Fibroblast of the conjunctiva (primary cell): ENCODE results near the gene ATXN1.
"Not testable (repeated sequence)": the region's sequence is repeated elsewhere in the genome, so short reads cannot be mapped to it uniquely, and the experiment has no call there.

Experiments
- DNase-seq: peaks from one replicate; pipeline ENCODE4 v3.0.0-alpha.2; 2010; ENCODE audit warnings: low read depth

Gene ATXN1

DNA sequence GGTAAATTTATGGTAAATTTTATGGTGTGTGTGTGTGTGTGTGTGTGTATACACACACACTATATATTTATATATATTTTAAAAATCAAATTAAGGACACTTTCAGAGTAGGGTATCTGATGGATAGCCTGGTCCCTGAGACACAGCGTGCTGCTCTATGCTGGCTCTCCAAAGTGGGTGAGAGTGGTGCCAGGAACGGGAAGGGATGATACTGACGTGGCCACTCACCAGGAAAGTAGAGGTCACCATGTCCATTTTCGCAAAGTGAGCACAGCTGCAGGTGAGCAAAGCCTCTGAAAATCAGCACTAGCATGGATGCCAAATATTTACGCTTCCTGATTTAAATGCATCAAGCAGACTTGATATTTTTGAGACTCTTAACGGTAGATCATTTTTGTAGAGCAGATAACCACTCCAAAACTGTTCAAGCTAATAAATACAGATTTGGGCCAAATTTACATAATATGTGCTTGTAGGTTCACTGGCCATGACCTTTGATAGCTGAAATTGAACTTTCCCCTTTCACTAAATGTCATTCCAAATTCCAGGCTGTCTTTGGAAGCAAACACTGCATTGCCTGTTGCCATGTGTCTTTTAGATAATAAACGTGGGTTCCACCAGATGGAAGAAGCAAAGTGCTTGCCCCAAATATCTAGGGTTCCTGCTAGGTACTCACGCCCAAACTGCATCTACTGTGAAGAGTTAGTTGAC is 116.6 kb downstream of the ATXN1 start:
- no peak for DNase-seq

DNA sequence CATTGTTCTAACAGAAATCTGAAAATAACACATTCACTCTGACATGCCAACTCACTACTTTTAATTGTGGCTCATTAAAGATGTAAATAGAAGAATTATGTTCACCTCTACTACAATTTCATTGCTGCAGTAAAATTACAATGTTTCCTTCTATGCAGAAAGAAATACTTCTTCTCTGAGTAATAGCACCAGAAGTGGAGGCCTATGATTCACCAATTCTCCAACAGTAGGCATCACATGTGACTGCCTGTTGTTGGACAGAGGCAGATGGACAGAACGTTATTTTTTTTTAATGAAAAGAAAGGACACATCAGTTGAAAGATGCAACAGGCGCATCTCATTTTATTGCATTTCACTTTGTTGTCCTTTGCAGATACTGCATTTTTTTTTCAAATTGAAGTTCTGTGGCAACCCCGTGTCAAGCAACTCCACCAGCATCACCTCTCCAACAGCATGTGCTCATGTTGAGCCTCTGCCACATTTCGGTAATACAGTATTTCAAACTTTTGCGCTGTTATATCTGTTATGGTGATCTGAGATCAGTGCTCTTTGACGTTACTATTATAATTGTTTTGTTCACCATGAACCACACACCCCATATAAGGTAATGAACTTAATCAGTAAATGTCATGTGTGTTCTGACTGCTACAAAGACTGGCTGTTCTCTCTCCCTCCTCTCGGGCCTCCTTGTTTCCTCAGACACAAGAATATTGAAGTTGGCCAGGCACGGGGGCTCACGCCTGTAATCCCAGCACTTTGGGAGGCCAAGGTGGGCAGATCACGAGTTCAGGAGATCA is 121.4 kb downstream of the ATXN1 start:
- peak; percentile 47 for DNase-seq

DNA sequence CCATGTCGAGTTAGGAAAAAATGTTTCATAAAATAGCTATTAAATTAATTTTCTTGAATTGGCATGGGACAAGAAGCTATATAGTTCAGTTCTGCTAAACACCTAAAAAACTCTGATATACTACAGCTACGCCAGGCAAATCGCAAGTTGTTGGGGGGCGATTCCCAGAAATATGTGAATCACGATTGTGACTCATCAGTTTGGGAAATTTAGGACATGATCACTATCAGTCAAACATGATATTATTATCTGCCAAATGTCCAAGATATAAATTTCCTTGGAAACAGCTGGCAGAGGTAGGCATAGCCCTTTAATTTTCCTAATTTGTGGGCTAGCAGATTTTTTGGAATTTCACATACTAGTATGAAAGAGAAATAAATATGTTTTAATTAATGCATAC is 123.6 kb downstream of the ATXN1 start:
- DNase-seq: no peak

DNA sequence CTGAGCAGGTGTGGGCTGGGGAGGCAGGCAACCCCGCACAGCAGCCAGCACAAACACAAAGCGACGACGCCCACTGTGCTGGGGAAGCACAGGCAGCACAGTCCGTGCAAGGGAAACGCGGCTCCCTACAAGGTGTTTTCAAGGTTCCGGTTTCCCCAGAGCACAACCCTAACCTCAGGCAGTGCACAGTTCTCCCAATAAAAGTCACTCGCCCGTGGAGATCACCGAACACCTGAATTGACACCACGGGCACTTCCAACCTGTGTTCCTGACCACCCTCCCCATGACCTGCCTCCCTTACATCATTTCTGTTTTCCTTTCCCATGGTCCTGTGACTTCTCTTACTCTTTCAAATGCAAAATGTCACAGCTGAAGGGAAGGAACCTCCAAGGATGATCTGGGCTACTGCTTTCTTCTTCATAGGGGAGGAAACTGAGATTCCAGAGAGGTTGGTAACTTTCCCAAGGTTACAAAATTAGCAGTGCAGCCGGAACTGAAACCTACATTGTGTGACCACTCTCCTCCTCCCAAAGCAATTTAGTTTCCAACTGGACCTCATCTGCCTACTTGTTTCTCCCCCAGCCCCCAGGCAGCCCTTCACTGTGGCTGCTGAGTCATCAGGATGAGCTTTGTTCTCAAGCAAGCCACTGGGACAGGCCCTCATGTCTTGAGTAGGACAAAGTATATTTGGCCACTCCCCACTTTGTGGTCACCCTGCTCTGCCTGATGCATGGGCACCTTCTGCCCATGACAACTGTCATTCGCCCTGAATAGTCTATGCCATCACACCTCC is 125.3 kb downstream of the ATXN1 start:
- DNase-seq: no peak

DNA sequence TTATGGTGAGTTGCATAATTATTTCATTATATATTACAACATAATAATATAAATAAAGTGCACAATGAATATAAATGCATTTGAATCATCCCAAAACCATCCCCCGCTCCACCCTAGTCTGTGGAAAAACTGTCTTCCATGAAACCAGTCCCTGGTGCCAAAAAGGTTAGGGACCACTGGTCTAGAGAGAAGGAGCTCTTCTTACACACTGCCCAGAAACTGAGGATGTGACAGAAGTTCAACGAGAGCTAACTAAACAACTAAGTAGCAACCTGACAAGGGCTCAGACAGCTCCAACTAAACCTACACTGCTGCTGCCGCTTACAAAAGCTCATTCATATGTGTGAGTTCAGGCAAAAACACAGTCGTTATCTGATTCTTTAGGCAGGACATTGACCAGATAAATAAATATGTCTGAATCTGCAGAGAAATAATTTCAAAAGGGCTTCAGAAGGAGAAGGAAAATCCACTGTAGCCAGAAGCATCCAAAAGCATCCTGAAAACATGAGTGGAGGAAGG is 125.9 kb downstream of the ATXN1 start:
- no peak for DNase-seq

DNA sequence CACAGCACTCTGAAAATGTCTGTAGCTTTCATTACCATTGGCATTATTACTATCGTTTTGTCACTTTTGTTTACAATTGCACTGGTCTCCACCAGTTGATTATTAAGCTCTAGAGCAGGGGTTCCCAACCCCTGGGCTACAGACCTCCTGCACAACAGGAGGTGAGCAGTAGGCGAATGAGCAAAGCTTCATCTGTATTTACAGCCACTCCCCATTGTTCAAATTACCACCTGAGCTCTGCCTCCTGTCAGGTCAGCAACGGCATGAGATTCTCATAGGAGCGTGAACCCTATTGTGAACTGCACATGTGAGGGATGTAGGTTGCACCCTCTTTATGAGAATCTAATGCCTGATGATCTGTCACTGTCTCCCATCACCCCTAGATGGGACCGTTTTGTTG is 126.4 kb downstream of the ATXN1 start:
- DNase-seq: no peak

DNA sequence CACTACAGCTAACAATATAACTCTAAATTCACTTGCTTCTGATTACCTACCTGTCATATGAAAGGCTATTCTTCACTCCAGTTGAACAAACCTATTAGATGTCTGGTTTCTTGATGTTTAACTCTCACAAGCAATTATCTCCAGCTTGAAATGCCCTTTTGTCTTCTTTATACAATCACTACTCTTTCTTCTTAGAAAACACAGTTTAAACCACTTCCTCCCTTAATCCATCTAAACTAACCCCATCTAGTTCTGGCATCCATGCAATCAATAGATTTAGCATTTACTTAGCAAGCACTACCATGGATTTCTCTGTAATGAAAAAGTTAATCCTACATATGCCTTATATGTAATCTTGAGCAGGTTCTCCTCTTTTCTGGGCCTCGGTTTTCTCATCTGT is 127.3 kb downstream of the ATXN1 start:
- DNase-seq: no peak

DNA sequence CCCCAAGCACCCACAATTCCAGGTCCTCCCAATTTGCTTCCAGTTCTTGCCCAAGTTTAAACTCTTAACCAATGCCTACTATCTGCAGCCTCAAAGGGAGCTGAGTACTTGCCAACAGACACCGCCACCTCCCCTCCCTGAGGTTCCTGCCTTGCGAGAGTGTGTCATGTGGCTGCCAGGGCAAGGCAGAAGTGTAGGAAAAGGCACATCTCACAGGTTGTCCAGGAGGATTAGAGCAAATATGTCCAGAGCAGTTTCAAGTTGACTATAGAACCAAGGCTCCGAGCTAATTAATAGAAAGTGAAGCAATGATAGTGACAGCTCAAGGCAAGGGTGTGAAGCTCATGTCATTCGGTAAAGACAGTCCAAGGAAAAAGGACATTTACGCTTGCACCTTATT is 127.8 kb downstream of the ATXN1 start:
- no peak for DNase-seq

DNA sequence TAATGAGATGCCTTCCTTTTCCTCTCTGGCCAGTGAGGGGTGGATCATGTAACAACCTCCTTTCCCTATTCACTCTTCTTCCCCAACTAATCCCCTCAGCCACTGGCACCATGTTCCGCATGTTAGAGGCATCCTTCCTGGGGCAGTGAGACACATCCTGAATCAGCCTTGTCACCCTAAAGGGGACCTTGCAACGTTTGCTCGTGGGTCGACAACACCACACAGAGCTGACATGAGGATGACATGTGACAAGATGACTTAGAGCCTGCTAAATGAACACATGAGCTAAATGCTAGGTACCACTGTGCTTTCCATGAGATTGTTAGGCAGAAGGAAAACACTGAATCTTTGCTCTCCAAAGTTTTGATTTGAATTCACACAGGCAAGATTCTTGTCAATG is 129.2 kb downstream of the ATXN1 start:
- no peak for DNase-seq

DNA sequence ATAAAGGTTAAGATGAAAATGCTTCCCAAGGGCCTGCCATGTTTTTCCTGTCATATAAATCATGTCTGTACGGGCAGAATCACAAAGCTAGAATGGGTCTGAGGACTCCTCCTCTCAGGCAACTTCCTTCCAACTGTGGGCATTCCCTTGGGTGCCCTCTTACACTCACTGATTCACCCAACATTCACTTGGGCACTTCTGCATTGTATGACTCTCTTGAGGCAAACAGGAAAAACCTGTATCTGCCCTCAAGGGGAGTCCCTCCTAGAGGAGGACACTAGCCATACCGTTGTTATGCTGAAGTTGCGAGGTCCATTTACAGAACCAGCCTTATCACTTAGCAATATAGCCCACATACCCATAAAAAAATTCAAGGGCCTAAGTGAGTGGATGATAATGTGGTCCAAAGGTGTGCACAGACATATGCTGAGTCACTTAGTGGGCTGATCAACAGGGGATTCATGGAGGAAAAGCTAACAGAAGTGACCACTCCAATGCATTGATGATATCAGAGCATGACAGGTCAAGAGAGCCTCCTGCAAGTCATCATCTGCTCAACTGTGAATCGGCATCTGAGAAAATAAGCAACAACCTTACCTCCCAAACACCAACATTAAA is 131.1 kb downstream of the ATXN1 start:
- no peak for DNase-seq

DNA sequence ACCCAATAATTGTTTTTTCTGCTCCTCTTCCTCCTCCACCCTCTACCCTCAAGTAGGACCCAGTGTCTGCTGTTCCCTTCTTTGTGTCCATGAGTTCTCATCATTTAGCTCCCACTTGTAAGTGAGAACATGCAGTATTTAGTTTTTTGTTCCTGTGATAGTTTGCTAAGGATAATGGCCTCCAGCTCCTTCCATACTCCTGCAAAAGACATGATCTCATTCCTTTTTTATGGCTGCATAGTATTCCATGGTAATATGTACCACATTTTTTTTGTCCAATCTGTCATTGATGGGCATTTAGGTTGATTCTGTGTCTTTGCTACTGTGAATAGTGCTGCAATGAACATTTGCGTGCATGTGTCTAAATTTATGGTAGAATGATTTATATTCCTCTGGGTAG is 132.7 kb downstream of the ATXN1 start:
- DNase-seq: not testable (repeated sequence)

DNA sequence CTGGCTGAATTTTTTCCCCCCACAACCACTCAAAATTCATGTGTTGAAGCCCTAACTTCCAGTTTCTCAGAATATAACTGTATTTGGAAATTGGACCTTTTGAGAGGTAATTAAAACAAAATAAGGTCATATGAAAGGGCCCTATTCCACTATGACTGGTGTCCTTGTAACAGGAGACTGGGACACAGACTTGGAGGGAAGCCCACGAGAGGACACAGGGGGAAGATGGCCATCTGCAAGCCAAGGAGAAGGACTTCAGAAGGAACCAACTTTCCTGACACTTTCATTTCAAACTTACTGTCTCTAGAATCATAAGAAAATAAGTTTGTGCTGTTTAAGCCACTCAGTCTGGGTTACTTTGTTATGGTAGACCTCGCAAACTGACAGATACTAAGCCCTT is 134.6 kb downstream of the ATXN1 start:
- DNase-seq: no peak

DNA sequence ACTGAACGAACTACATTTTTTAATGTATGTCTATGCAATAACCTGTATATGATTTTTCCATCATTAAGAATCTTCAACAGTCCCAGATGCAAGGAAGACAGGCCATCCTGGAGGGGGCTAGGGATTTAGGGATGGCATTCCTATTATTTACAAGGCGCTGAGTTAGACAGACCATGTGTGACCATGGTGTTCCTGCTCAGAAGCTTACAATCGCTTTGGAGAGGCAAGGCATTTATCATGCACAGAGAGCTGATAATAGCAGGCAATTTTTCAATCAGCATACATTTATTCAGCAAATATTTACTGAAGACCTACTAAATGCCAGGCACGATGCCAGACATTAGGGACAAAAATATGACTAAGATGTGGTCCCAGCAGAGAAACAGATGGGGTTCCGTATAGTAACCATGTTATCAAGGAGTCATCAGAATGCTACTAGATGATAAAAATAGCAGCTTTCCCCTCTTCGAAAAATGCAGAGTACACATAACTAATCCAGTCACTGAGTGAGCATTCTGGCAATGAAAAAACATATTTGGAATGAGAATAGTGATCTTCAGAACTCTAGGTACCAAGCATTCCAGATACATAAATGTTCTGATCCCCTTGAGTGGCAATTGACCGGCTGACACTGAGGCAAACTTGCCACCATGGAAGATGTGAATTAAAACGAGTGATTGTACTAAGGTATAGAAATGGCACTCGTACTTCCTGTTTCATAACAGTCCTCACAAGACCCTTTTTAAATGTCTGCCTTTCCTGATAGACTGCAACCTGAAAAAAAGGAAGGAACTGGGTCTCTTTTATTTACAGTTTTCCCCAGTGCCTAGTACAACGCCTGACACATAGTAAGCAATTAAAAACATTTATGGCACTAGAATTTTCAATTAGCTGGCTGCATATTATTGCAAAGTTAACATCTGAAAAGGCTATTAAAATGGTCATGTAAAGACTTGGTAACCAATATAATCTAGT is 135.7 kb downstream of the ATXN1 start:
- no peak for DNase-seq

DNA sequence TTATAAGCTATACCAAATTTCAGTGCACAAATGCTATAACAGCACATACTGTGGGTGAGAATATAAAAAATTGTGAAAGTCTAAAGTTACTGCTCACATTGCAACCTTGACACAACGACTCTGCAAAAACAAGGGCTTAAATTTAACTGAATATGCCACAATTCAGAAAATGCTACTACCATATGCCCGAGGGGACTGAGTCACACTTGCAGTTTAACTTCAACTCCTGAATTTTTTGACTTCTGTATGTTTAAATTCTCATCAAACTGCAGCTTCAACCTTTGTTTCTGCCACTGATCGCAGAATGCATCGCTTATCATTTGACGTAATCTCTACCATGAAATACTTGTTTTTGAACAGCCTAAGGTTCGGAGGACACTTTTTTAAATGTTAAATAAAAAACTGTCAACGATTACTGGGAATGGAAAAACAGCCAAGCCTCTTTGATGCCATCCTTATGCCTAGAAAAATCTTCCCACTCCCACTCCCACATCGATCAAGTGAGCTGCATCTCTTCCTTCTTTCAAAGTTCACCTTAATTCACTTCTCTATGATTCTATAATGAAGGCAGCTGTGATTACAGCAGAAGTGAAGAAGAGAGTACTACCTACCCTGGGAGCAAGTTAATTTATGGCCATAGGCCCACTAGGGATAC is 136.5 kb downstream of the ATXN1 start:
- no peak for DNase-seq

DNA sequence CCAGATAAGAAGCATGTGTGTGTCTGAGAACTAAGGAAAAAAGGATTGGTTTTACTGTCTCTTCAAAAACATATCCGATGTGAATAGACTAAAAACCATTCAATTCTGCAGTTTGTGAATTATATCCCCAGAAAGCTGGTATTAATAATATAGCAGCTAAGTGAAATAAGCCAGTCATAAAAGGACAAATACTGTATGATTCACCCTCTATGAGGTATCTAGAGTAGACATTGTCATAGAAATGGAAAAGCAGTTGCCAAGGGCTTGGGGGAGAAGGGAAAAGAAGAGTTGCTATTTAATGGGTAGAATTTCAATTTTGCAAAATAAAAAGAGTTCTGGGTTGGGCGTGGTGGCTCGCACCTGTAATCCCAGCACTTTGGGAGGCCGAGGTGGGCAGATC is 137.5 kb downstream of the ATXN1 start:
- no peak for DNase-seq

DNA sequence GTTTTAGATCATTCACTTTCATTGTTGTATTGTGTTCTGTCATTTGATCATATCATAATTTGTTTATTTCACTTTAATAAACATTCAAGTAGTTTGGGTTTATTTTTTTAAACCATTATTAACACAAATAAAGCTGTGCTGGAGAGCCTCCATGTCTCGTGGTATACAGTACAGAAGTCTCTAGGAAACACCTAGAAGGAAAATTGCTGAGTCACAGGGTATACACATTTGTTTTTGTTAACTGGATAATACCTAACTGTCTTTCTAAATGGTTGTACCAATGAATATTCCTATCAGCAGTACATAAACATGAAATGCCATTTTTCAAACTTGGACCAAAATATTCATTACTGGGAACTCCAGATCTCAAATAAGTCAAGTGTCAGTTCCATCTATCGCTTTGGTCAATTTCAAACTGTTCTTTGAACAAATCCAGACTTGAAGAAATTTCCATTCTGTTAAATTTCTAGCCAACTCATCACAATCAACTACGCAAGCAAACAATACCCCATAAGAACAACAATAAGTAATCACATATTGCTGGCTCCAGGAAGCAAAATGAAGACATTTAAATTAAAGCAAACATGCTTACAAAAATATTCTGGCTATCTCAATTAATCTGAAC is 138.1 kb downstream of the ATXN1 start:
- no peak for DNase-seq

DNA sequence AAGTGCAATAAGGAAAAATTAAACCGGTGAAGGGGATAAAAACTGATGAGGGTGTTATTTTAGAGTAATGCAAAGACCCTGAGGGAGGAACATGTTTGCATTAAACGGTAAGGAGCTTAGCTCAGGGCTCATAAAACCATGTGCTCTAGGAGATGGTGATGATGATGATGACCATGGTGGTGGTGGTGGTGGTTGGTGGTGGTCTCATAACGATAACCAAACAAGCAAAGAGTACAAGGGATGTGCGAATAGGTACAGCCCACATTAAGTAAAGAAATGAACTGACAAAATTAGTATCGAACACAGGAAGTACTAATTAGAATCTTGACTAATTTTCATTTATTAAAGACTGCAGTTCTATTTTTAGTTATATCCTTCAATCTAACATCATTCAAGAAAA is 139.1 kb downstream of the ATXN1 start:
- no peak for DNase-seq

DNA sequence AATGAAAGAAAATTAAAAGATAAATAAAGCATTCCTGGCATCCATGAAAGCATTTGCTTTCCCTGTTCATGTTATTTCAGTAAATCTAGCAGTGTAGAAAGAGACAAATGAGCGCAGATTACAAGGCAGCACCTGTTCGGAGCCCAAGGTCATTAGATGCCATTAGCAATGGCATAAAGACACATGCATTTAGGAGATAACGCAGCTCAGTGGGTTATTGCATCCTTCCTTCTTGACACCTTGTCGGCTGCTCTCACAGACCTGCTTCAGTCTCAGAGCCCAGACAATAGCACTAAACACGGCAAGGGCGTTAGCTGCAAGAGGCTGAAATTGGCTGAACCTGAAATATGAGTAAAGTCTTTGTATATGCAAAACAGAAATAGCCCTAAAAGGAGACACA is 140.3 kb downstream of the ATXN1 start:
- DNase-seq: no peak

DNA sequence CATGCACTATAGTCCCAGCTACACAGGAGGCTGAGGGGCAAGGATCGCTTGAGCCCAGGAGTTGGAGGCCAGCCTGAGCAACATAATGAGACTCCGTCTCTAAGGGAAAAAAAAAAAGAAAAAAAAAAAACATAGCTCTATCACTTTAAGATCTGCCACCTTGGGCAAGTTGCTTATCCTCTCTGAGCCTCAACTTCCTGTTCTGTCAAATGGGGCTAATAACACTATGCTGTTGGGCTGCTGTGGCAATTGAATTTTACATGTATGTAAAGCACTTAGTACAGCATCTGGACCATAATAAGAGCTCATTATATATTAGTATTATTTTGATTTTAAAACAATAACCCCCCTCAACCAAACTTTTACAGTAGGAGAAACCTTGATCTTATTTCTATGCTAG is 141.5 kb downstream of the ATXN1 start:
- no peak for DNase-seq

DNA sequence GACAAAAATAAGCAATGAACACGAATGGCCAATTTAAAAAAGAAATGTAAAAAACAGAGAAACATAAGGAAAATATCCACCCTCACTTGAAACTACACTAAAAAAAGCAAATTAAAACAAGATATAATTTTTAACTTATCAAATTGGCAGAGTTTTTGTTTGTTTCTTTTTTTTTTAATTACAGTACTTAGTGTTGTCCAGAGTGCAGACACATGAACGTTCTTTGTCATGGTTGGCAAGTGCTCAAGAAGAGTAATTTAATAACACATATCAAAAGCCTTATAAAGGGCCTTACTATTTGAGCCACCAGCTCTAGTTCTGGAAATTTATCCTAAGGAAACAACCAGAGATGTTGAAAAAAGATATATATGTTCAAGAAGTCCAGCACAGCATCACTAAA is 142.3 kb downstream of the ATXN1 start:
- no peak for DNase-seq
